ENCODE data around the gene CAPN11.

CAPN11 gene

DNA sequence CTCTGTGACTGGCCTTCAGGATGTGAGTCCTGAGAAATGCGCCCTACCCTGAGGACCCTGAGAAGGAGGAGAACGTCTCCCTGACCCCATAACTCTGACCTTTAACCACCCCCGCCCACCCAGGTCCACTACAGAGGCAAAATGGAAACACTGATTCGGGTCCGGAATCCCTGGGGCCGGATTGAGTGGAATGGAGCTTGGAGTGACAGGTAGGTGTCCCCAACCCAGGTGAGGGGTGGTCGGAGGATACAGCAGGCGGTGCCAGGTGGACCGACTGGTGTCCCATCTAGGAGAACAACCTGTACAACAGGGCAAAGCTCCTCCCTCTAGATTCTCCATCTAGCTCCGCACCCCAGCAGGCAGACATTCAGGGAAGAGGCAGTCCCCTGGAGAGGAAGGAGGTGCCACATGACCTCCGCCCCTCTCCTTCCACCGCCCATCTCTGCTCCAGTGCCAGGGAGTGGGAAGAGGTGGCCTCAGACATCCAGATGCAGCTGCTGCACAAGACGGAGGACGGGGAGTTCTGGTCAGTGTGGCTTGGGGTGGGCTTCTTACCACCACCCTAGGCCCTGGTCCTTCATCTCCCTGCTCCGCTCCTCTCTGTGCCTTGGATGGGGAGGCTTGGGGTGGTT lies 17.6 kb downstream of the CAPN11 start:
- DNase-seq (ENCODE audit: low read depth in 1 of 2, low spot score in 1 of 2), result no peak
- TF ChIP-seq REST (IDR thresholded peaks at IDR 0.05; ENCODE audit: insufficient replicate concordance, low read depth), result no peak
- no peak for TF ChIP-seq GABPA (IDR thresholded peaks at IDR 0.05; ENCODE audit: low read depth)
- no peak for TF ChIP-seq SPI1 (IDR thresholded peaks at IDR 0.05; ENCODE audit: borderline replicate concordance, low read depth)
- TF ChIP-seq, protein P1, sequence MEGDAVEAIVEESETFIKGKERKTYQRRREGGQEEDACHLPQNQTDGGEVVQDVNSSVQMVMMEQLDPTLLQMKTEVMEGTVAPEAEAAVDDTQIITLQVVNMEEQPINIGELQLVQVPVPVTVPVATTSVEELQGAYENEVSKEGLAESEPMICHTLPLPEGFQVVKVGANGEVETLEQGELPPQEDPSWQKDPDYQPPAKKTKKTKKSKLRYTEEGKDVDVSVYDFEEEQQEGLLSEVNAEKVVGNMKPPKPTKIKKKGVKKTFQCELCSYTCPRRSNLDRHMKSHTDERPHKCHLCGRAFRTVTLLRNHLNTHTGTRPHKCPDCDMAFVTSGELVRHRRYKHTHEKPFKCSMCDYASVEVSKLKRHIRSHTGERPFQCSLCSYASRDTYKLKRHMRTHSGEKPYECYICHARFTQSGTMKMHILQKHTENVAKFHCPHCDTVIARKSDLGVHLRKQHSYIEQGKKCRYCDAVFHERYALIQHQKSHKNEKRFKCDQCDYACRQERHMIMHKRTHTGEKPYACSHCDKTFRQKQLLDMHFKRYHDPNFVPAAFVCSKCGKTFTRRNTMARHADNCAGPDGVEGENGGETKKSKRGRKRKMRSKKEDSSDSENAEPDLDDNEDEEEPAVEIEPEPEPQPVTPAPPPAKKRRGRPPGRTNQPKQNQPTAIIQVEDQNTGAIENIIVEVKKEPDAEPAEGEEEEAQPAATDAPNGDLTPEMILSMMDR (IDR thresholded peaks at IDR 0.05; ENCODE audit: insufficient read depth, low read length), result no peak
- TF ChIP-seq POLR2AphosphoS5 (IDR thresholded peaks at IDR 0.05; ENCODE audit: low read depth), result no peak

GRCh38 chr6:44176762-44177509 lies 18.3 kb downstream of the CAPN11 start:
- no peak for DNase-seq (ENCODE audit: low read depth in 1 of 2, low spot score in 1 of 2)
- H3K27ac ChIP-seq (replicated peaks), result no peak overlapping the region
- TF ChIP-seq REST (IDR thresholded peaks at IDR 0.05; ENCODE audit: insufficient replicate concordance, low read depth), result no peak
- TF ChIP-seq, protein P1 (IDR thresholded peaks at IDR 0.05; ENCODE audit: insufficient read depth, low read length), result no peak
- no peak for TF ChIP-seq SPI1 (IDR thresholded peaks at IDR 0.05; ENCODE audit: borderline replicate concordance, low read depth)
- no peak for TF ChIP-seq GABPA (IDR thresholded peaks at IDR 0.05; ENCODE audit: low read depth)
- TF ChIP-seq POLR2AphosphoS5 (IDR thresholded peaks at IDR 0.05; ENCODE audit: low read depth), result no peak
- no peaks in the 10 kb centered on the region for H3K27me3 ChIP-seq (ENCODE audit: insufficient read depth, poor library complexity, severe bottlenecking)
- no peak overlapping the region for H3K4me3 ChIP-seq (replicated peaks; ENCODE audit: insufficient read depth, low read length)

More for the DNA sequence above, 17.6 kb downstream of the CAPN11 start:
- Histone ChIP-seq H3K4me3 (replicated peaks; ENCODE audit: insufficient read depth, low read length) (no peak overlapping the region), H3K27me3 (ENCODE audit: insufficient read depth, poor library complexity, severe bottlenecking) (no peaks in the 10 kb centered on the region), H3K27ac (replicated peaks) (no peak overlapping the region)

DNA sequence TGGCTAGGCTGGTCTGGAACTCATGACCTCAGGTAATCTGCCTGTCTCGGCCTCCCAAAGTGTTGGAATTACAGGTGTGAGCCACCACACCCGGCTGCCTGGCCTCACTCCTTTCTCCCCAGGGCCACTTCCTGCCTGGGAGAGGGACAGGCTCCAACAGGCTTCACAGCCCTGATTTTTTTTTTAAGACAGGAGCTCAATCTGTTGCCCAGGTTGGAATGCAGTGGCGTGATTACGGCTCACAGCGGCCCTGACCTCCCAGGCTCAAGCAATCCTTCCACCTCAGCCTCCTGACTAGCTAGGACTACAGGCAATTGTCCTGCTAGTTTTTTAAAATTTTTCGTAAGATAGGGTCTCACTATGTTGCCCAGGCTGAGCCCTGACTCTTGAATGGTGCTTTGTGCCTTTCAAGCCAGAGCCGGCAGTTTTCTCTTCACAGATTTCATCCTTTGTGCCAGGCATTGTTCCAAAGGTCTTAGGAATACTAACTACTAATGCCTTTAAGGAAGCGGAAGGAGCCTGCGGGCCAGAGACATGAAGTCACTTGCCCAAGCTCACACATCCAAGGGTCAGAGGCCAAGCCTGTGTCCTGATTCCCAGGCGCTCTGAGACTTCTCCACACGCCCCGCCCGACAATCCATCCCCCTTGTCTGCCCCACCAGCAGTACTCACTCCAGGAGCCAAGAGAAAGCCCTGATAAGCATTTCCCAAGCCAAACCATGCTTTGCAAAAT lies 19.2 kb downstream of the CAPN11 start:
- H3K27me3 ChIP-seq (ENCODE audit: insufficient read depth, poor library complexity, severe bottlenecking), result no peaks in the 10 kb centered on the region
- no peak overlapping the region for H3K4me3 ChIP-seq (replicated peaks; ENCODE audit: insufficient read depth, low read length)
- H3K27ac ChIP-seq (replicated peaks), result no peak overlapping the region
- no peak for DNase-seq (ENCODE audit: low read depth in 1 of 2, low spot score in 1 of 2)
- TF ChIP-seq REST (IDR thresholded peaks at IDR 0.05; ENCODE audit: insufficient replicate concordance, low read depth), result no peak
- TF ChIP-seq POLR2AphosphoS5 (IDR thresholded peaks at IDR 0.05; ENCODE audit: low read depth), result no peak
- TF ChIP-seq, protein P1 (IDR thresholded peaks at IDR 0.05; ENCODE audit: insufficient read depth, low read length), result no peak
- TF ChIP-seq SPI1 (IDR thresholded peaks at IDR 0.05; ENCODE audit: borderline replicate concordance, low read depth), result no peak
- TF ChIP-seq GABPA (IDR thresholded peaks at IDR 0.05; ENCODE audit: low read depth), result no peak

Data from HL-60 (cell line).